Neuronal stem cell (in vitro differentiated cells): ENCODE measurements around the gene CST3.

ENCODE experiments used
- DNase-seq: peaks from one replicate; pipeline ENCODE4 v3.0.0-alpha.2; 2013; ENCODE audit warnings: low spot score
- H2AFZ ChIP-seq: one replicate; pipeline ENCODE4 v1.6.1; 2013; ENCODE audit warnings: mild to moderate bottlenecking, low read length, inconsistent platforms
- H2AK5ac ChIP-seq: 2 replicates; pipeline ENCODE4 v1.6.1; 2013; ENCODE audit warnings: low read depth, mild to moderate bottlenecking, inconsistent platforms, low read length, moderate library complexity, mixed read lengths
- H2BK120ac ChIP-seq: 2 replicates; pipeline ENCODE4 v1.6.1; 2013; ENCODE audit warnings: low read depth, mild to moderate bottlenecking, inconsistent platforms, low read length, moderate library complexity, mixed read lengths
- H2BK12ac ChIP-seq: one replicate; pipeline ENCODE4 v1.6.1; 2013; ENCODE audit warnings: low read length, inconsistent platforms
- H2BK15ac ChIP-seq: 2 replicates; pipeline ENCODE4 v1.6.1; 2013; ENCODE audit warnings: mild to moderate bottlenecking, low read length, inconsistent platforms, mixed read lengths
- H2BK5ac ChIP-seq: one replicate; pipeline ENCODE4 v1.6.1; 2013; ENCODE audit warnings: inconsistent platforms, mild to moderate bottlenecking, low read length, moderate library complexity
- H3K14ac ChIP-seq: one replicate; pipeline ENCODE4 v1.6.1; 2013; ENCODE audit warnings: low read length, inconsistent platforms
- H3K18ac ChIP-seq: 2 replicates; pipeline ENCODE4 v1.6.1; 2013; ENCODE audit warnings: low read length, inconsistent platforms
- H3K23ac ChIP-seq: 2 replicates; pipeline ENCODE4 v1.6.1; 2013; ENCODE audit warnings: low read depth, mild to moderate bottlenecking, mixed read lengths, low read length, inconsistent platforms; ENCODE audit not compliant: poor library complexity
- H3K27ac ChIP-seq: replicated peaks from 3 replicates; pipeline ENCODE4 v1.5.1; 2013; ENCODE audit warnings: low read length, inconsistent platforms
- H3K27me3 ChIP-seq, 3 experiments: 2 replicates each; pipeline ENCODE4 v1.6.1; 2013; ENCODE audit warnings: low read length in 3 of 3, mild to moderate bottlenecking in 2 of 3, inconsistent platforms in 1 of 3, low read depth in 1 of 3, mixed read lengths in 1 of 3, moderate library complexity in 1 of 3; ENCODE audit not compliant: control insufficient read depth in 3 of 3, insufficient read depth in 3 of 3
- H3K36me3 ChIP-seq, 2 donors: replicated peaks in 1 of 2; 2 replicates each; pipeline ENCODE4 v1.6.1; 2013; ENCODE audit warnings: low read length in 2 of 2; ENCODE audit not compliant: control insufficient read depth in 2 of 2, insufficient read depth in 2 of 2
- H3K4ac ChIP-seq: 2 replicates; pipeline ENCODE4 v1.6.1; 2013; ENCODE audit warnings: inconsistent platforms, mild to moderate bottlenecking, low read length, moderate library complexity
- H3K4me1 ChIP-seq, 2 donors: 1 replicate in 1 of 2; 2 replicates in 1 of 2; pipeline ENCODE4 v1.6.1; 2013; ENCODE audit warnings: low read length in 2 of 2, low read depth in 1 of 2; ENCODE audit not compliant: control insufficient read depth in 2 of 2, insufficient read depth in 1 of 2
- H3K4me2 ChIP-seq: one replicate; pipeline ENCODE4 v1.6.1; 2013; ENCODE audit warnings: mild to moderate bottlenecking, low read length, inconsistent platforms; ENCODE audit not compliant: insufficient read depth, poor library complexity, severe bottlenecking
- H3K4me3 ChIP-seq, 2 donors: 2 replicates each; pipeline ENCODE4 v1.5.1; 2013; ENCODE audit warnings: low read length in 2 of 2, mild to moderate bottlenecking in 2 of 2, inconsistent platforms in 1 of 2, moderate library complexity in 1 of 2
- H3K79me1 ChIP-seq: one replicate; pipeline ENCODE4 v1.6.1; 2013; ENCODE audit warnings: low read depth, mild to moderate bottlenecking, inconsistent platforms, low read length, moderate library complexity
- H3K9ac ChIP-seq: one replicate; pipeline ENCODE4 v1.6.1; 2013; ENCODE audit warnings: mild to moderate bottlenecking, low read depth, low read length, inconsistent platforms; ENCODE audit not compliant: poor library complexity
- H3K9me3 ChIP-seq, 2 donors: replicated peaks in 1 of 2; 2 replicates each; pipeline versions ENCODE3 to v1.6.1; 2013; ENCODE audit warnings: low read length in 2 of 2, mild to moderate bottlenecking in 2 of 2, inconsistent platforms in 1 of 2, low read depth in 1 of 2, mixed read lengths in 1 of 2, moderate library complexity in 1 of 2; ENCODE audit not compliant: control insufficient read depth in 2 of 2, insufficient read depth in 1 of 2
- H4K8ac ChIP-seq: one replicate; pipeline ENCODE4 v1.6.1; 2013; ENCODE audit warnings: low read depth, mild to moderate bottlenecking, inconsistent platforms, low read length, moderate library complexity
- H4K91ac ChIP-seq: one replicate; pipeline ENCODE4 v1.6.1; 2013; ENCODE audit warnings: low read length, low read depth, mild to moderate bottlenecking, inconsistent platforms; ENCODE audit not compliant: poor library complexity
- WGBS, 2 donors: extraction: QIAGEN DNeasy Blood & Tissue Kit; methylation state at CpG; one replicate each; pipeline ENCODE4 v1.1.7; 2013; ENCODE audit warnings: missing lambda C conversion rate in 2 of 2, mixed read lengths in 1 of 2; ENCODE audit not compliant: insufficient read length in 2 of 2, insufficient replicate concordance in 1 of 2; ENCODE audit errors: extremely low coverage in 2 of 2; 5-methylcytosine and 5-hydroxymethylcytosine counted together

Gene CST3

DNA sequence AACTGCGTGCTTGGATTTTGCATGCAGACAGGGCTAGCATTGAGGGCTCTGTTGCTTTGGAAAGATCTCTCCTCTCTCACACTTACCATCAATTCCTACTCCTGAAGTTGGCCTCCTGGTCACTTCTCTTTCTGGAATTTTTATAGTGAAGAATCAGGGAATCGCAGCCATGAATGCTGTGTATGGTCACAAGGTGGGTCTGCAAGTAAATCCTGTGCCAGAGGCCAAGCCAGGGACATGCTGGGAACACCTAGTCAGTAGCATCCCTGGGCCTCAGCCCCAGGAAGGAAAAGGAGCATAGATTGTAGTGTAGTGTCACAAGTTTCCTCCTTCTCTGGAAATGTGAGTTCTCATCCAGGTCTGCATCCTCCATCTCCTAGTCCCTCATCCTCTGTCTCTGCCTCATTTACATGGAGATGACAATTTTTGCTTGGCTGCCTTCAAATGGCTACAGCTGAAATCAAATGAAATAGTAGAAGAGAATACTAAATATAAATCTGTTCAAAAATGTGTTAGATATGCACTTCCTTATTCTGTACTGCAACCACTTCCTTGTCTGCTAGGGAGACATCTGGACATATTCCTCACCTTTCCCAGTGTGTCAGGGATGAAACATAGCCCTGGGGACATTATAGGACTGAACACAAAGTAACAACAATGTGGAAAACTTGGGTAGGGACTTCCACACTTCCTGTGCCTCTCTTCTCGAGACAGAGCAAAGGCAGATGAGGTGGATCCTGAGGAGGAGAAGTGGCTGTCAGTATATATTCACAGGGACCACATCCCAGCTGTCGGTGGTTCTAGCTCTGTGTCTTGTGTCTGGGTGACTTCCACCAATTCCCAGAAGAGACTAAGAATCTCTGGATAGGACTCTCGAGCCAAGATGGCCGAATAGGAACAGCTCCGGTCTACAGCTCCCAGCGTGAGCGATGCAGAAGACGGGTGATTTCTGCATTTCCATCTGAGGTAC lies 49.0 kb downstream of the CST3 start:
- peak overlapping the region; percentile 73 for H2BK12ac ChIP-seq
- no peak for DNase-seq
- no peak overlapping the region for H4K91ac ChIP-seq
- no peaks in the 10 kb centered on the region for H3K9me3 ChIP-seq
- H2AK5ac ChIP-seq: no peak overlapping the region
- no peak overlapping the region for H3K9ac ChIP-seq
- H2BK5ac ChIP-seq: no peak overlapping the region
- H3K14ac ChIP-seq: no peak overlapping the region
- H3K18ac ChIP-seq: no peak overlapping the region
- H3K4me3 ChIP-seq: no peak overlapping the region
- no peak overlapping the region for H3K4me2 ChIP-seq
- no peak overlapping the region for H3K23ac ChIP-seq
- H3K79me1 ChIP-seq: no peaks in the 10 kb centered on the region
- peak overlapping the region; percentile 62 for H2AFZ ChIP-seq
- no peak overlapping the region for H3K4ac ChIP-seq
- H2BK15ac ChIP-seq: no peak overlapping the region
- H3K27ac ChIP-seq: no peak overlapping the region
- no peaks in the 10 kb centered on the region for H3K4me1 ChIP-seq
- no peaks in the 10 kb centered on the region for H3K36me3 ChIP-seq
- peaks cover 0 to 13% (median 0%) of the 10 kb centered on the region in 3 experiments for H3K27me3 ChIP-seq
- H2BK120ac ChIP-seq: no peak overlapping the region
- WGBS, 2 donors: no CpG with 5 or more reads among the region's 10 CpGs
- H4K8ac ChIP-seq: no peak overlapping the region

GRCh38 chr20:23587631-23588030 lies 50.1 kb downstream of the CST3 start:
- Histone ChIP-seq H3K4ac (no peak overlapping the region), H2BK15ac (no peak overlapping the region), H4K91ac (no peak overlapping the region), H3K4me1 (peaks cover 0 to 2% of the 10 kb centered on the region in 2 donors), H3K27ac (no peak overlapping the region), H3K36me3 (no peaks in the 10 kb centered on the region), H2BK5ac (no peak overlapping the region), H3K9me3 (no peaks in the 10 kb centered on the region), H3K9ac (no peak overlapping the region), H2BK12ac (no peak overlapping the region), H2BK120ac (no peak overlapping the region), H3K18ac (no peak overlapping the region), H3K79me1 (no peaks in the 10 kb centered on the region), H4K8ac (no peak overlapping the region), H3K4me2 (no peak overlapping the region), H3K23ac (no peak overlapping the region), H2AFZ (no peak overlapping the region), H3K4me3 (no peak overlapping the region), H2AK5ac (no peak overlapping the region), H3K27me3 (peaks cover 0 to 13% (median 0%) of the 10 kb centered on the region in 3 experiments), H3K14ac (no peak overlapping the region)
- WGBS, 2 donors: no CpG with 5 or more reads among the region's 7 CpGs
- no peak for DNase-seq

DNA sequence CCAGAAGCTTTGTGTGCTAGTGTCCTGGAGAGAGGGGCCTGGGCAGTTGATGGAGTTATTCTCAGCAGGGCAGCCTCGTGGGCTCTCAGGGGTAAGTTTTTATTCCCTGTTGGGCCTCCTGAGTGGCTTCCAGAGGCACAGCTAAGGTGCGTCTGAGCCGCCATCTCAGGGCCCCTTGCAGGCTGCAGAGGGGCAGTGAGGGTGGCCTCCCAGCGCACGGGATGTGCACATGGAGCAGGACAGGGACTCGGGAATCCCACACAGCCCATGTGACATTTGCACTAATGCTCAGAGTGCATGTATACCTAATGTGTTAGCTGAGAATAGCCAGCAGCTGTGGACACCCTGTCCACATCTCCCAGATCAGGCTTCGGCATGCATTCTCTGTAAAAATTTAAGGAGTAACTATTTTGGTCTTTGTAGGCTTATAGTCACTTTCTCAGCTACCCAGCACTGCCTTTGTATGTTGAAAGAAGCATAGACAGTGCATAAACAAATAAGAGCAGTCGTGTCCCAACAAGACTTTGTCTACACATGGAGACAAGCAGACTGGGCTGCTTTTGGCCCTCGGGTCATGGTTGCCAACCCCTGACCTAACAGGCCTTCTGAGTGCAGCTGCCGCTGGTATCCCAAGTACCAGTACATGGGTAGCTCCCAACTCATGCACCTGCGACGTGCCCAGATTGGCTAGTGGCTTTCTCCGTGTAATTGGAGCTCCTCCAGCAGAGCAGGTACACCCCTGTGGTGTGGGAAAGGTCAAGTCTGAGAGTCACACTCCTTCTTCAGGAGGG lies 50.8 kb downstream of the CST3 start:
- WGBS, 2 donors: no CpG with 5 or more reads among the region's 13 CpGs
- Histone ChIP-seq H3K27me3 (peaks cover 0 to 13% (median 0%) of the 10 kb centered on the region in 3 experiments), H3K36me3 (no peaks in the 10 kb centered on the region), H3K23ac (no peak overlapping the region), H2BK12ac (no peak overlapping the region), H2BK15ac (no peak overlapping the region), H3K27ac (no peak overlapping the region), H3K4me3 (no peak overlapping the region), H2AFZ (no peak overlapping the region), H3K18ac (peak overlapping the region; percentile 42), H4K8ac (no peak overlapping the region), H3K4ac (no peak overlapping the region), H3K14ac (no peak overlapping the region), H2BK120ac (no peak overlapping the region), H3K79me1 (no peaks in the 10 kb centered on the region), H4K91ac (no peak overlapping the region), H3K4me1 (peaks cover 0 to 2% of the 10 kb centered on the region in 2 donors), H3K9ac (no peak overlapping the region), H2BK5ac (no peak overlapping the region), H2AK5ac (no peak overlapping the region), H3K9me3 (no peaks in the 10 kb centered on the region), H3K4me2 (no peak overlapping the region)
- no peak for DNase-seq
